ENCODE measurements around the gene CNOT9.

Gene CNOT9

GRCh38 chr2:218626369-218626768 lies 57.7 kb downstream of the CNOT9 start:
- Histone ChIP-seq H3K9me2 (ENCODE audit: low read depth, low read length) (no peaks in the 10 kb centered on the region), H3K79me2 (ENCODE audit: insufficient read depth, low read length) (no peaks in the 10 kb centered on the region), H3K4me2 (ENCODE audit: low read length) (no peak overlapping the region), H2AFZ (ENCODE audit: low read length) (no peak overlapping the region), H3K9me3 (ENCODE audit: low read length) (no peaks in the 10 kb centered on the region), H3K9ac (ENCODE audit: low read length) (no peak overlapping the region), H3F3A (ENCODE audit: insufficient read depth, low read length) (no peaks in the 10 kb centered on the region), H3K27ac (ENCODE audit: low read depth, low read length, poor library complexity, severe bottlenecking) (no peak overlapping the region), H3K36me3 (ENCODE audit: insufficient read depth, low read length) (no peaks in the 10 kb centered on the region), H3K27me3 (ENCODE audit: insufficient read depth, low read length) (no peaks in the 10 kb centered on the region), H3K4me3 (ENCODE audit: low read depth, low read length, poor library complexity, severe bottlenecking) (no peak overlapping the region), H3K4me1 (ENCODE audit: insufficient read depth, low read length, severe bottlenecking) (no peaks in the 10 kb centered on the region), H4K20me1 (ENCODE audit: insufficient read depth, low read length) (no peaks in the 10 kb centered on the region)
- TF ChIP-seq EZH2 (IDR thresholded peaks at IDR 0.05; ENCODE audit: borderline replicate concordance, low read length) (no peak), CTCF (IDR thresholded peaks at IDR 0.05; ENCODE audit: low read length) (no peak)

- H3K79me2 ChIP-seq (ENCODE audit: insufficient read depth, low read length), result no peaks in the 10 kb centered on the region
- no peak overlapping the region for H3K27ac ChIP-seq (ENCODE audit: low read depth, low read length, poor library complexity, severe bottlenecking)
- H3K9me3 ChIP-seq (ENCODE audit: low read length), result no peaks in the 10 kb centered on the region
- H3K4me2 ChIP-seq (ENCODE audit: low read length), result no peak overlapping the region
- no peak overlapping the region for H2AFZ ChIP-seq (ENCODE audit: low read length)
- H3K9me2 ChIP-seq (ENCODE audit: low read depth, low read length), result no peaks in the 10 kb centered on the region
- TF ChIP-seq CTCF (IDR thresholded peaks at IDR 0.05; ENCODE audit: low read length) (no peak), EZH2 (IDR thresholded peaks at IDR 0.05; ENCODE audit: borderline replicate concordance, low read length) (no peak)
- H3F3A ChIP-seq (ENCODE audit: insufficient read depth, low read length), result no peaks in the 10 kb centered on the region
- H3K4me1 ChIP-seq (ENCODE audit: insufficient read depth, low read length, severe bottlenecking), result no peaks in the 10 kb centered on the region
- H3K9ac ChIP-seq (ENCODE audit: low read length), result no peak overlapping the region
- H3K4me3 ChIP-seq (ENCODE audit: low read depth, low read length, poor library complexity, severe bottlenecking), result no peak overlapping the region
- H4K20me1 ChIP-seq (ENCODE audit: insufficient read depth, low read length), result no peaks in the 10 kb centered on the region
- H3K27me3 ChIP-seq (ENCODE audit: insufficient read depth, low read length), result no peaks in the 10 kb centered on the region
- no peaks in the 10 kb centered on the region for H3K36me3 ChIP-seq (ENCODE audit: insufficient read depth, low read length)
Measured at GRCh38 chr2:218627939-218628338, 59.3 kb downstream of the CNOT9 start.

GRCh38 chr2:218631837-218632236 lies 63.2 kb downstream of the CNOT9 start:
- Histone ChIP-seq H2AFZ (ENCODE audit: low read length) (no peak overlapping the region), H3K4me2 (ENCODE audit: low read length) (no peak overlapping the region), H3K4me1 (ENCODE audit: insufficient read depth, low read length, severe bottlenecking) (no peaks in the 10 kb centered on the region), H3K79me2 (ENCODE audit: insufficient read depth, low read length) (no peaks in the 10 kb centered on the region), H3K9ac (ENCODE audit: low read length) (no peak overlapping the region), H3K9me2 (ENCODE audit: low read depth, low read length) (no peaks in the 10 kb centered on the region), H3K27me3 (ENCODE audit: insufficient read depth, low read length) (no peaks in the 10 kb centered on the region), H3K4me3 (ENCODE audit: low read depth, low read length, poor library complexity, severe bottlenecking) (no peak overlapping the region), H3F3A (ENCODE audit: insufficient read depth, low read length) (no peaks in the 10 kb centered on the region), H3K9me3 (ENCODE audit: low read length) (no peaks in the 10 kb centered on the region), H3K27ac (ENCODE audit: low read depth, low read length, poor library complexity, severe bottlenecking) (no peak overlapping the region), H3K36me3 (ENCODE audit: insufficient read depth, low read length) (peaks cover 32% of the 10 kb centered on the region), H4K20me1 (ENCODE audit: insufficient read depth, low read length) (no peaks in the 10 kb centered on the region)
- TF ChIP-seq EZH2 (IDR thresholded peaks at IDR 0.05; ENCODE audit: borderline replicate concordance, low read length) (no peak), CTCF (IDR thresholded peaks at IDR 0.05; ENCODE audit: low read length) (no peak)

All from OCI-LY1 (cell line).